Panc1 (cell line): Measurements from ENCODE around the gene CCND3. TPM values are rescaled to one million over a fixed set of nuclear protein-coding genes. Genes with fewer than 3 reads are reported as not detected.

Experiments used
- ATAC-seq: fragments of 200-7000 bp; cut with Tn5 transposase; 2 replicates; pipeline ENCODE4 v1.9.1; 2020; ENCODE audit warnings: mild to moderate bottlenecking, moderate library complexity
- BruUV-seq: library from RNA; stranded (reverse); fragments of 400-500 nt; replicated peaks from 2 replicates; lab custom pipeline; 2021; lab: Mats Ljungman, UMichigan
- CTCF ChIA-PET: fragments of 300-600 bp; sonication (Branson Sonifier 250); formaldehyde crosslinking; loops from one replicate; lab custom pipeline; 2022; ENCODE audit warnings: antibody characterized with exemption; lab: Charles Lee
- POLR2A ChIA-PET: fragments of 300-600 bp; sonication (Branson Sonifier 250); formaldehyde crosslinking; loops from one replicate; lab custom pipeline; 2022; ENCODE audit warnings: antibody characterized with exemption; lab: Charles Lee
- DNase-seq: peaks from one replicate; pipeline ENCODE4 v3.0.0-alpha.2; 2010; ENCODE audit warnings: low read depth, low spot score
- H3K27ac ChIP-seq: 2 replicates; pipeline ENCODE4 v1.5.1; 2011; ENCODE audit warnings: mild to moderate bottlenecking, low read length, inconsistent platforms
- H3K27me3 ChIP-seq: fragments of 200-500 bp; sonication (Bioruptor generic); 2 replicates; pipeline ENCODE4 v1.6.0; 2014; ENCODE audit warnings: low read length, inconsistent platforms; ENCODE audit not compliant: control insufficient read depth, insufficient read depth
- H3K36me3 ChIP-seq: fragments of 200-500 bp; sonication (Bioruptor generic); 2 replicates; pipeline ENCODE4 v1.5.1; 2014; ENCODE audit warnings: inconsistent platforms, mild to moderate bottlenecking, low read length, moderate library complexity; ENCODE audit not compliant: control insufficient read depth, insufficient read depth
- H3K4me1 ChIP-seq: 2 replicates; pipeline ENCODE4 v1.5.1; 2011; ENCODE audit warnings: inconsistent platforms, mild to moderate bottlenecking, low read length, moderate library complexity; ENCODE audit not compliant: control insufficient read depth, insufficient read depth
- H3K4me3 ChIP-seq, 2 experiments: 2 replicates each; pipeline ENCODE4 v1.5.1; 2011 to 2012; ENCODE audit warnings: low read depth in 2 of 2, low read length in 2 of 2, mild to moderate bottlenecking in 2 of 2, inconsistent platforms in 1 of 2, moderate library complexity in 1 of 2
- H3K9me3 ChIP-seq: fragments of 200-500 bp; sonication (Bioruptor generic); 2 replicates; pipeline ENCODE4 v1.5.1; 2014; ENCODE audit warnings: low read depth, mild to moderate bottlenecking, inconsistent platforms, low read length, moderate library complexity; ENCODE audit not compliant: control insufficient read depth, insufficient read depth
- CTCF ChIP-seq: fragments of 450-650 bp; IDR thresholded peaks from 2 replicates; pipeline ENCODE4 v1.5.1; 2017; ENCODE audit warnings: mild to moderate bottlenecking
- POLR2AphosphoS5 ChIP-seq: IDR thresholded peaks from 2 replicates; pipeline ENCODE4 v1.6.1; 2012; ENCODE audit warnings: mild to moderate bottlenecking, low read depth, low read length, moderate library complexity
- REST ChIP-seq, 2 experiments: IDR thresholded peaks; 2 replicates each; pipeline ENCODE4 v1.6.1; 2011 to 2012; ENCODE audit warnings: low read depth in 2 of 2, control low read depth in 1 of 2, low read length in 1 of 2, mild to moderate bottlenecking in 1 of 2, moderate library complexity in 1 of 2; ENCODE audit not compliant: insufficient read depth in 1 of 2
- SIN3A ChIP-seq: IDR thresholded peaks from 2 replicates; pipeline ENCODE4 v1.6.1; 2012; ENCODE audit warnings: low read depth, mild to moderate bottlenecking, low read length, moderate library complexity, borderline replicate concordance; ENCODE audit not compliant: insufficient read depth
- TCF7L2 ChIP-seq: IDR thresholded peaks from 2 replicates; pipeline ENCODE4 v1.6.1; 2011; ENCODE audit warnings: mild to moderate bottlenecking, low read depth, low read length, inconsistent platforms
- in situ Hi-C: cut with HindIII; loops from 2 replicates; pipeline ENCODE4 v1.10.0; 2016; ENCODE audit warnings: low sequenced_read_pairs, low pct_unique_long_range_greater_than_20kb
- intact Hi-C: fragments of 100-400 bp; cut with micrococcal nuclease; formaldehyde crosslinking; loops from one replicate; pipeline ENCODE4 v1.10.0; 2022; ENCODE audit not compliant: unreplicated experiment
- total RNA-seq: library from RNA; stranded (reverse); gene quantifications from one replicate; pipeline ENCODE4 v1.2.1, GENCODE V29; 2021; ENCODE audit not compliant: unreplicated experiment

Gene CCND3
- total RNA-seq, 1 experiment from 2014 or later: 36.8 TPM

GRCh38 chr6:41964201-41964887 is 22.7 kb upstream of the CCND3 start:
- no peaks in the 10 kb centered on the region for H3K27me3 ChIP-seq
- in situ Hi-C loops (no loop called here), intact Hi-C loops (no loop called here)
- no peak for TF ChIP-seq TCF7L2
- TF ChIP-seq REST (IDR thresholded peaks at IDR 0.05; ENCODE audit: insufficient read depth in 1 of 2, low read depth in 2 of 2, low read length in 1 of 2): no peak
- no peak for TF ChIP-seq CTCF
- no peak for TF ChIP-seq SIN3A
- TF ChIP-seq POLR2AphosphoS5: no peak
- ATAC-seq (no peak; the same call in 1 of the 2 replicates), DNase-seq (no peak)
- ChIA-PET CTCF (no interaction called here), POLR2A (no interaction called here)
- H3K36me3 ChIP-seq: no peaks in the 10 kb centered on the region
- H3K4me1 ChIP-seq: 0 out of 2 replicates have a peak, but pooled peaks cover 3% of the 10 kb centered on the region
- no TSS peak for BruUV-seq
- H3K9me3 ChIP-seq: no peaks in the 10 kb centered on the region
- H3K4me3 ChIP-seq: no peak overlapping the region
- H3K27ac ChIP-seq: no peak overlapping the region

GRCh38 chr6:41963371-41963770 is 21.8 kb upstream of the CCND3 start:
- Histone ChIP-seq H3K36me3 (no peaks in the 10 kb centered on the region), H3K9me3 (no peaks in the 10 kb centered on the region), H3K27me3 (no peaks in the 10 kb centered on the region), H3K27ac (no peak overlapping the region), H3K4me1 (0 out of 2 replicates have a peak, but pooled peaks cover 3% of the 10 kb centered on the region), H3K4me3 (no peak overlapping the region)
- 0 out of 2 replicates have a peak, but pooled peaks have one; percentile 24 for ATAC-seq
- POLR2A ChIA-PET: no interaction called here
- CTCF ChIA-PET: interaction anchor here (0.6 kb wide), 1 partner anchor 99 kb away, joined by 4 read pairs; no protein-coding TSS in a partner anchor
- in situ Hi-C loops: no loop called here
- intact Hi-C loops: no loop called here
- TF ChIP-seq CTCF (no peak), POLR2AphosphoS5 (no peak), TCF7L2 (no peak), SIN3A (no peak), REST (IDR thresholded peaks at IDR 0.05; ENCODE audit: insufficient read depth in 1 of 2, low read depth in 2 of 2, low read length in 1 of 2) (no peak)
- no peak for DNase-seq
- no TSS peak for BruUV-seq
